Subcutaneous abdominal adipose tissue (tissue), 5 donors: Measurements from ENCODE around the gene RPS16.

ENCODE experiments used
- H3K27ac ChIP-seq: one replicate; pipeline ENCODE4 v1.7.0; 2013; ENCODE audit warnings: low read depth, mild to moderate bottlenecking, inconsistent platforms, low read length, moderate library complexity
- H3K27me3 ChIP-seq, 5 donors: one replicate each; pipeline ENCODE4 v1.7.0; 2013; ENCODE audit warnings: low read length in 5 of 5, inconsistent platforms in 1 of 5; ENCODE audit not compliant: control insufficient read depth in 5 of 5, insufficient read depth in 4 of 5
- H3K36me3 ChIP-seq, 5 donors: one replicate each; pipeline ENCODE4 v1.7.0; 2013; ENCODE audit warnings: low read length in 5 of 5; ENCODE audit not compliant: control insufficient read depth in 5 of 5, insufficient read depth in 5 of 5
- H3K4me1 ChIP-seq, 5 donors: one replicate each; pipeline ENCODE4 v1.7.0; 2013; ENCODE audit warnings: low read length in 5 of 5, mild to moderate bottlenecking in 3 of 5, moderate library complexity in 1 of 5; ENCODE audit not compliant: control insufficient read depth in 5 of 5, insufficient read depth in 5 of 5
- H3K4me3 ChIP-seq, 5 donors: one replicate each; pipeline ENCODE4 v1.7.0; 2013; ENCODE audit warnings: low read length in 5 of 5, low read depth in 1 of 5
- H3K9ac ChIP-seq, 5 donors: one replicate each; pipeline ENCODE4 v1.7.0; 2013; ENCODE audit warnings: low read length in 5 of 5, mild to moderate bottlenecking in 4 of 5, moderate library complexity in 3 of 5
- H3K9me3 ChIP-seq, 5 donors: one replicate each; pipeline ENCODE4 v1.7.0; 2013; ENCODE audit warnings: low read length in 5 of 5; ENCODE audit not compliant: control insufficient read depth in 5 of 5
- donor health status: healthy.
- donor health status: healthy.
- donor health status: healthy.
- donor health status: healthy.
- donor health status: healthy.

The RPS16 gene

DNA sequence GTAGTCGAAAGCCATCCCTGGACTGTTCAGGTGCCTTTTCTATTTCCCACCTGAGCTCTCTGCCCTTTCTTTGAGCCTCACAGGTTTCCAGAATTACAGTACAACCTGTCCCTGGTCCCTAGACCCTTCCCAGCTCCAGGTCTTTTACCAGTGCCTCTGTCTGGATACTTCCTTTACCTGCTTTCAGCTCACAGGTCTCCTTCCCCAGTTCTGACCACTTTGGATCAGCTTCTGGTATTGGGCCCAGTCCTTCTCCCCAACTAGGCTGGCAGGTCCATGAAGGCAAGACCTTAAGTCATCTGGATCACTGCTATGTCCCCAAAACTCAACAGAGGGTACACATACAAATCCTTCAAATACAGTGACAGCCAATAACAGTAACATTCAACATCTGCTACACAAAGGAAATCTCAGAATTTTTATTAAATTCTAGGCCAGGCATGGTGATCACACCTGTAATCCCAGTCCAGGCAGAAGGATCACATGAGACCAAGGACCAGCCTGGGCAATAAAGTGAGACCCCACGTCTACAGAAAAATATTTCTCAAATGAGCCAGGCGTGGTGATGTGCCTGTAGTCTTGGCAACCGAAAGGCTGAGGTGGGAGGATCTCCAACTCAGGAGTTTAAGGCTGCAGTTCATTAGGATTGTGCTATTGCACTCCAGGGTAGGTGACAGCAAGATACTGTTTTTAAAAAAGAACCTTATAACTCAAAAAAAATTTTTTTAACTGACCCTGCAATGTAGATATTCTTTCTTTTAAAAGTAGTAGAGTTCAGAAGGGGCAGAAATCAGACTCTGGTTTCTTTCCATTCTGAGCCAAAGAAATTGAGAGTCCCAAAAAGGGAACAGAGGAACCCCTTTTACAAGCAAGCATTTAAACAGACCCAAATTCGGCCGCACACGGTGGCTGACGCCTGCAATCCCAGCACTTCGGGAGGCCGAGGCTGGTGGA lies 1.3 kb downstream of the RPS16 start:
- H3K27ac ChIP-seq, result peak overlapping the region; percentile 3
- H3K27me3 ChIP-seq, result no peaks in the 10 kb centered on the region
- peak overlapping the region; percentile 93 to 98 (median 96) for H3K4me3 ChIP-seq
- peak overlapping the region in 4 of 5 donors; percentile 34 to 97 (median 82) for H3K9ac ChIP-seq
- H3K4me1 ChIP-seq, result peaks cover 6 to 40% (median 28%) of the 10 kb centered on the region in 5 donors
- H3K36me3 ChIP-seq, result peaks cover 0 to 30% (median 24%) of the 10 kb centered on the region in 5 donors
- no peaks in the 10 kb centered on the region for H3K9me3 ChIP-seq

- Histone ChIP-seq H3K9ac (peak overlapping the region in 3 of 5 donors; percentile 34 to 66 (median 35)), H3K27ac (peak overlapping the region; percentile 3), H3K9me3 (no peaks in the 10 kb centered on the region), H3K27me3 (no peaks in the 10 kb centered on the region), H3K36me3 (peaks cover 0 to 30% (median 24%) of the 10 kb centered on the region in 5 donors), H3K4me3 (peak overlapping the region in 4 of 5 donors; percentile 31 to 96 (median 94)), H3K4me1 (peaks cover 9 to 47% (median 33%) of the 10 kb centered on the region in 5 donors)
Observed at GRCh38 chr19:39433480-39434079, 2.2 kb downstream of the RPS16 start.

DNA sequence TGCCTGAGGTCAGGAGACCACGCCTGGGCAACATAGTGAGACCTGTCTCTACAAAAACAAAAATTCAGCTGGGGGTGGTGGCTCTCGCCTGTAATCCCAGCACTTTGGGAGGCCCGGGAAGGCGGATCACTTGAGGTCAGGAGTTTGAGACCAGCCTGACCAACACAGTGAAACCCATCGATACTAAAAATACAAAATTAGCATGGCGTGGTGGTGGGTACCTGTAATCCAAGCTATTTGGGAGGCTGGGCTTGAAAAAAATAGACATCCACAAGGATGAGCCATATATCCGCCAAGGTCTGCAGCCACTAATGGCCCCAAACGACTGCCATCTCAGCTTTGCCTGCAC lies 3.1 kb downstream of the RPS16 start:
- peaks cover 0 to 30% (median 24%) of the 10 kb centered on the region in 5 donors for H3K36me3 ChIP-seq
- H3K4me1 ChIP-seq, result peaks cover 10 to 53% (median 42%) of the 10 kb centered on the region in 5 donors
- H3K27ac ChIP-seq, result no peak overlapping the region
- no peak overlapping the region for H3K4me3 ChIP-seq
- no peaks in the 10 kb centered on the region for H3K9me3 ChIP-seq
- no peak overlapping the region for H3K9ac ChIP-seq
- no peaks in the 10 kb centered on the region for H3K27me3 ChIP-seq

- Histone ChIP-seq H3K9ac (peak overlapping the region in 2 of 5 donors; percentile 8 to 61), H3K9me3 (no peaks in the 10 kb centered on the region), H3K4me3 (peak overlapping the region in 4 of 5 donors; percentile 28 to 38 (median 38)), H3K36me3 (peaks cover 0 to 30% (median 24%) of the 10 kb centered on the region in 5 donors), H3K4me1 (peaks cover 8 to 45% (median 35%) of the 10 kb centered on the region in 5 donors), H3K27ac (peak overlapping the region; percentile 67), H3K27me3 (no peaks in the 10 kb centered on the region)
Observed at GRCh38 chr19:39430675-39431593, 4.8 kb downstream of the RPS16 start.

DNA sequence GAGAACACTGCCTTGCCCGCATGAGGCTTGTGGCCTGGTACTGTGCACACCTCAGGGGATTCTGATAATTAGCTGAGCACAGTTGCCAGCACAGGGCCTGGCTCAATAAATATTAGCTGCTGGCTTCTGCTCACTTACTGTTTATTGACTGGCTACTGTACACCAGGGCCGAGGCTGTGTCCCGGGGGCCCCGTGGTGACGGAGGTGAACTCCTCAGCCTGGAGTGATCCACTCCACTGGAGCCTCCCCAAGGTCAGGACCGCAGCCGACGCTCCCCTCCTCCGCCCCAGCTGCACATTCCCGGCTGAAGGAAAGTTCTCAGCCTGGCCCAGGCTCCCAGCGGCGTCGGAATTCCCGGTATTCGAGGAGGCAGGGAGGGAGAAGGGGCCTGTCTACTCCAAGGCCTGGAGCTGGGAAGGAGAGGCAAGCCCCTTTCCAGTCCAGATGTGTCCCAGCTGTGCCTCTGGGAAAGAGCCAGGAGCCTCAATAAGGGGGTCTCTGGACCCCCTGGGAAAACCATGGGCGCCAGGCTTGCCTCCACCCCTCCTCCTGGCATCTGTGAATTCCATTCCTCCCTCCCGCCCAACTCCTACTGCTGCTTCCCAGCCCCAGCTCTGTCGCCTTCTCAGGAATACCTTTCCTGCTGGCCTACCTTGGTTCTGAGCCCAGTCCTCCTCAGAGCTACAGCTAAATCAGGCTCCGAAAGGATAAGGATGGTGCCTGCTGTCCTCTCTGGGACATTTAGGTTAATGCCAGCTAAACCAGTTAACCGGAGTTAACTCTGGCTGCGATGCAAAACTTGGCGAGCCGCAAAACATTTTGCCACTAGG lies 7.3 kb downstream of the RPS16 start:
- Histone ChIP-seq H3K9me3 (no peaks in the 10 kb centered on the region), H3K4me1 (peaks cover 4 to 25% (median 14%) of the 10 kb centered on the region in 5 donors), H3K9ac (peak overlapping the region in 2 of 5 donors; percentile 63 to 64), H3K4me3 (peak overlapping the region in 2 of 5 donors; percentile 4 to 22), H3K27ac (peak overlapping the region; percentile 23), H3K36me3 (peaks cover 0 to 34% (median 24%) of the 10 kb centered on the region in 5 donors), H3K27me3 (no peaks in the 10 kb centered on the region)

DNA sequence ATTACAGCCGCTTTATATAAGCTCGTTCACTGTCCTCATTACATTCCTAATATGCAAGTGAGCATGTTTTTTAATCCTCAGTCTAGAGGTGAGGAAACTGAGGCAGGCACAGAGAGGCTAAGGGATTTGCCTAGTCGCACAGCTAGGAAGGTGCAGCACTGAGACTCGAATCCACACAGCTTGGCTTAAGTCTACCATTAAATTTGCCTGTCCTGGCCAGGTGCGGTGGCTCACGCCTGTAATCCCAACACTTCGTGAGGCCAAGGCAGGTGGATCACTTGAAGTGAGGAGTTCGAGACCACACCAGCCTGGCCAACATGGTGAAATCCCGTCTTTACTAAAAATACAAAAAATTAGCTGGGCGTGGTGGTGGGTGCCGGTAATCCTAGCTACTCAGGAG lies 8.0 kb downstream of the RPS16 start:
- peaks cover 0 to 34% (median 24%) of the 10 kb centered on the region in 5 donors for H3K36me3 ChIP-seq
- no peaks in the 10 kb centered on the region for H3K27me3 ChIP-seq
- peaks cover 4 to 24% (median 14%) of the 10 kb centered on the region in 5 donors for H3K4me1 ChIP-seq
- H3K9ac ChIP-seq, result no peak overlapping the region
- H3K4me3 ChIP-seq, result no peak overlapping the region
- no peak overlapping the region for H3K27ac ChIP-seq
- no peaks in the 10 kb centered on the region for H3K9me3 ChIP-seq

- H3K27ac ChIP-seq, result no peak overlapping the region
- no peak overlapping the region for H3K9ac ChIP-seq
- H3K9me3 ChIP-seq, result no peaks in the 10 kb centered on the region
- peaks cover 0 to 37% (median 30%) of the 10 kb centered on the region in 5 donors for H3K36me3 ChIP-seq
- peaks cover 4 to 22% (median 14%) of the 10 kb centered on the region in 5 donors for H3K4me1 ChIP-seq
- H3K27me3 ChIP-seq, result no peaks in the 10 kb centered on the region
- H3K4me3 ChIP-seq, result no peak overlapping the region
Observed at GRCh38 chr19:39426170-39426569, 9.6 kb downstream of the RPS16 start.

DNA sequence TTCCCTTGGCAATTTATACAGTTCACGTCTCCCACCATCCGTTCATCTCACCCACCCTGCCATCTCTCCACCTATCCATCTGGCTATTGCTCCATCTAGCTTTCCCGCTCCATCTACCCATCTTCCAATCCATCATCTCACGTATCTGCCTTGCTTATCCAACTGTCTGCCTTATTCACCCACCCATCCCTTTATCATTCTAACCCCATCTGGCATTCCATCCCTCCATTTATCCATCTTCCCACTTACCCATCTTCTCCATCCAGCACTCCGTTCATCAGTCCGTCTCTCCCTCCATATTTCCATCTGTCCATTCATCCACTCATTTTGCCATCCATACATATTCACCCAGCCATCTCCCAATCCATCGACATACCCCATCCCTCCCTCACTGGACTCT lies 10.0 kb downstream of the RPS16 start:
- no peaks in the 10 kb centered on the region for H3K9me3 ChIP-seq
- no peak overlapping the region for H3K27ac ChIP-seq
- H3K27me3 ChIP-seq, result no peaks in the 10 kb centered on the region
- H3K9ac ChIP-seq, result no peak overlapping the region
- H3K4me1 ChIP-seq, result peaks cover 4 to 18% (median 13%) of the 10 kb centered on the region in 5 donors
- peaks cover 0 to 42% (median 34%) of the 10 kb centered on the region in 5 donors for H3K36me3 ChIP-seq
- no peak overlapping the region for H3K4me3 ChIP-seq

DNA sequence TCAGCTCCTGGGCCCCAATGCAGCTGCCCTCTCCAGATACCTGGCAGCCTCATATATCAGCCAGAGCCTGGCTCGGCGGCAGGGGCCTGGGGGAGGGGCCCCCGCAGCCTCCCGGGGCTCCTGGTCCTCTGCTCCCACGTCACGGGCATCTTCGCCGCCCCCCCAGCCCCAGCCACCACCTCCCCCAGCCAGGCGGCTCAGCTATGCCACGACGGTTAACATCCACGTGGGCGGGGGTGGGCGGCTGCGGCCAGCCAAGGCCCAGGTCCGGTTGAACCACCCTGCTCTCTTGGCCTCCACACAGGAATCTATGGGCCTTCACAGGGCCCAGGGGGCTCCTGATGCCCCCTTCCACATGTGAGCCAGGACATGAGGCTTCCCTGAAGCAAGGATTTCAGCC lies 10.8 kb downstream of the RPS16 start:
- Histone ChIP-seq H3K27me3 (no peaks in the 10 kb centered on the region), H3K4me3 (no peak overlapping the region), H3K4me1 (peaks cover 4 to 14% (median 10%) of the 10 kb centered on the region in 5 donors), H3K9ac (no peak overlapping the region), H3K27ac (no peak overlapping the region), H3K9me3 (no peaks in the 10 kb centered on the region), H3K36me3 (peaks cover 0 to 50% (median 41%) of the 10 kb centered on the region in 5 donors)
